Neural cell (in vitro differentiated cells): ENCODE data around the gene NFE2L2. TPM values are rescaled to one million over a fixed set of nuclear protein-coding genes. Genes with fewer than 3 reads are reported as not detected.

Experiments
- H2AFZ ChIP-seq: fragments of 200-600, 300-800 bp; sonication (generic), shearing (Covaris generic); 2 replicates; pipeline ENCODE4 v1.6.0; 2014; ENCODE audit warnings: low read depth, mild to moderate bottlenecking, antibody characterized with exemption, low read length, moderate library complexity
- H3F3A ChIP-seq: fragments of 200-600 bp; shearing (Covaris generic); 2 replicates; pipeline ENCODE4 v1.6.1; 2016; ENCODE audit warnings: mild to moderate bottlenecking, moderate library complexity, mixed read lengths, antibody characterized with exemption, low read length; ENCODE audit not compliant: insufficient read depth, poor library complexity, severe bottlenecking
- H3K27ac ChIP-seq: fragments of 200-600, 300-800 bp; sonication (generic), shearing (Covaris generic); 2 replicates; pipeline ENCODE4 v1.5.1; 2014; ENCODE audit warnings: mild to moderate bottlenecking, low read length, moderate library complexity
- H3K27me3 ChIP-seq: fragments of 300-800, 200-600 bp; sonication (generic), shearing (Covaris generic); 2 replicates; pipeline ENCODE4 v1.6.0; 2014; ENCODE audit warnings: mild to moderate bottlenecking, low read depth, low read length, moderate library complexity; ENCODE audit not compliant: insufficient read depth
- H3K36me3 ChIP-seq: fragments of 300-800, 200-600 bp; sonication (generic), shearing (Covaris generic); 2 replicates; pipeline ENCODE4 v1.5.1; 2014; ENCODE audit warnings: mild to moderate bottlenecking, antibody characterized with exemption, low read length, moderate library complexity; ENCODE audit not compliant: insufficient read depth
- H3K4me2 ChIP-seq: fragments of 300-800, 200-600 bp; sonication (generic), shearing (Covaris generic); 2 replicates; pipeline ENCODE4 v1.6.0; 2014; ENCODE audit warnings: mild to moderate bottlenecking, low read length
- H3K4me3 ChIP-seq: fragments of 300-800, 200-600 bp; sonication (generic), shearing (Covaris generic); 2 replicates; pipeline ENCODE4 v1.5.1; 2014; ENCODE audit warnings: mild to moderate bottlenecking, low read length, moderate library complexity
- H3K79me2 ChIP-seq: fragments of 200-600 bp; shearing (Covaris generic); replicated peaks from 2 replicates; pipeline ENCODE4 v1.6.0; 2014; ENCODE audit warnings: mild to moderate bottlenecking, low read length, moderate library complexity; ENCODE audit not compliant: insufficient read depth
- H3K9ac ChIP-seq: fragments of 300-800, 200-600 bp; sonication (generic), shearing (Covaris generic); 2 replicates; pipeline ENCODE4 v1.6.1; 2016; ENCODE audit warnings: mild to moderate bottlenecking, low read length, mixed read lengths
- H3K9me2 ChIP-seq: fragments of 200-600 bp; shearing (Covaris generic); 2 replicates; pipeline ENCODE4 v1.6.1; 2016; ENCODE audit warnings: mild to moderate bottlenecking, low read length, mixed read lengths; ENCODE audit not compliant: insufficient read depth
- H3K9me3 ChIP-seq: fragments of 200-600, 300-800 bp; sonication (generic), shearing (Covaris generic); 2 replicates; pipeline ENCODE4 v1.6.1; 2016; ENCODE audit warnings: mild to moderate bottlenecking, mixed run types, low read length, moderate library complexity, mixed read lengths
- H4K20me1 ChIP-seq: fragments of 200-600 bp; shearing (Covaris generic); 2 replicates; pipeline ENCODE4 v1.6.1; 2016; ENCODE audit warnings: mild to moderate bottlenecking, mixed run types; ENCODE audit not compliant: insufficient read depth
- CTCF ChIP-seq: fragments of 450-650 bp; IDR thresholded peaks from 2 replicates; pipeline ENCODE4 v1.5.1; 2014; ENCODE audit warnings: antibody characterized with exemption, mild to moderate bottlenecking, moderate library complexity; ENCODE audit not compliant: poor library complexity, severe bottlenecking
- EP300 ChIP-seq: fragments of 450-650 bp; conservative IDR thresholded peaks from 2 replicates; pipeline ENCODE4 v1.6.1; 2014; ENCODE audit warnings: antibody characterized with exemption, mild to moderate bottlenecking, moderate library complexity; ENCODE audit not compliant: poor library complexity, severe bottlenecking
- EZH2 ChIP-seq: fragments of 200-600, 300-800 bp; shearing (Covaris generic), sonication (generic); IDR thresholded peaks from 2 replicates; pipeline ENCODE4 v1.6.1; 2014; ENCODE audit warnings: antibody characterized with exemption, low read length, borderline replicate concordance, mild to moderate bottlenecking; ENCODE audit not compliant: insufficient read depth, poor library complexity, severe bottlenecking
- MXI1 ChIP-seq: fragments of 450-650 bp; conservative IDR thresholded peaks from 2 replicates; pipeline ENCODE4 v1.6.1; 2014; ENCODE audit warnings: antibody characterized with exemption, mild to moderate bottlenecking; ENCODE audit not compliant: poor library complexity, severe bottlenecking
- POLR2AphosphoS5 ChIP-seq: IDR thresholded peaks from 2 replicates; pipeline ENCODE4 v1.6.1; 2012
- RAD21 ChIP-seq: fragments of 450-650 bp; conservative IDR thresholded peaks from 2 replicates; pipeline ENCODE4 v1.6.1; 2014; ENCODE audit warnings: antibody characterized with exemption, mild to moderate bottlenecking, moderate library complexity
- REST ChIP-seq: IDR thresholded peaks from 2 replicates; pipeline ENCODE4 v1.6.1; 2012; ENCODE audit warnings: borderline replicate concordance
- SMC3 ChIP-seq: fragments of 450-650 bp; conservative IDR thresholded peaks from 2 replicates; pipeline ENCODE4 v1.6.1; 2014; ENCODE audit warnings: antibody characterized with exemption, mild to moderate bottlenecking, moderate library complexity; ENCODE audit not compliant: poor library complexity
- TAF1 ChIP-seq: IDR thresholded peaks from 2 replicates; pipeline ENCODE4 v1.6.1; 2012; ENCODE audit warnings: low read depth
- polyA plus RNA-seq: library from polyadenylated mRNA; depleted of rRNA; stranded (reverse); fragments of >200 nt; gene quantifications from 2 replicates; pipeline ENCODE4 v1.2.3, GENCODE V29; 2014

NFE2L2 gene
- polyA plus RNA-seq, 1 donor from 2014 or later, result 1.4 TPM

GRCh38 chr2:177264209-177264692 lies 276 bp downstream of the NFE2L2 start:
- Histone ChIP-seq H3K79me2 (peaks cover 13% of the 10 kb centered on the region), H3K9ac (peak overlapping the region; percentile 52), H3K4me2 (no peak overlapping the region), H3K27ac (no peak overlapping the region), H3K9me2 (no peaks in the 10 kb centered on the region), H3K9me3 (no peaks in the 10 kb centered on the region), H3K27me3 (peaks cover 12% of the 10 kb centered on the region), H3K36me3 (no peaks in the 10 kb centered on the region), H4K20me1 (no peaks in the 10 kb centered on the region), H2AFZ (peak overlapping the region; percentile 14), H3F3A (peaks cover 4% of the 10 kb centered on the region), H3K4me3 (peak overlapping the region; percentile 80)
- TF ChIP-seq EP300 (no peak), POLR2AphosphoS5 (peak; percentile 13)

GRCh38 chr2:177263451-177264208 lies 897 bp downstream of the NFE2L2 start:
- no peak overlapping the region for H3K27ac ChIP-seq
- peak; percentile 91 for TF ChIP-seq CTCF
- TF ChIP-seq TAF1, result no peak
- TF ChIP-seq POLR2AphosphoS5, result peak; percentile 59
- peak; percentile 84 for TF ChIP-seq SMC3
- peak; percentile 91 for TF ChIP-seq MXI1
- TF ChIP-seq EZH2, result no peak
- TF ChIP-seq RAD21, result peak; percentile 68
- TF ChIP-seq REST, result no peak
- TF ChIP-seq EP300, result peak; percentile 47
- H3K4me3 ChIP-seq, result peak overlapping the region; percentile 80
- H4K20me1 ChIP-seq, result no peaks in the 10 kb centered on the region
- no peaks in the 10 kb centered on the region for H3K9me2 ChIP-seq
- peak overlapping the region; percentile 71 for H3K4me2 ChIP-seq
- H3K27me3 ChIP-seq, result peaks cover 12% of the 10 kb centered on the region
- no peaks in the 10 kb centered on the region for H3K9me3 ChIP-seq
- H3K36me3 ChIP-seq, result no peaks in the 10 kb centered on the region
- H2AFZ ChIP-seq, result peak overlapping the region; percentile 14
- H3F3A ChIP-seq, result peaks cover 4% of the 10 kb centered on the region
- H3K79me2 ChIP-seq, result peaks cover 16% of the 10 kb centered on the region
- peak overlapping the region; percentile 52 for H3K9ac ChIP-seq
